Mesenchymal stem cell (in vitro differentiated cells and primary cell): ENCODE data around the gene GFY. TPM values are rescaled to one million over a fixed set of nuclear protein-coding genes. Genes with fewer than 3 reads are reported as not detected.

Source experiments
- DNase-seq: peaks from one replicate; pipeline ENCODE4 v3.0.0-alpha.2; 2013
- H2AFZ ChIP-seq: one replicate; pipeline ENCODE4 v1.6.1; 2013; ENCODE audit warnings: low read depth, mild to moderate bottlenecking, control low read depth, inconsistent platforms, low read length, moderate library complexity
- H2AK5ac ChIP-seq: 2 replicates; pipeline ENCODE4 v1.6.1; 2013; ENCODE audit warnings: low read length, moderate library complexity, mild to moderate bottlenecking, inconsistent platforms; ENCODE audit not compliant: severe bottlenecking
- H2BK120ac ChIP-seq: one replicate; pipeline ENCODE4 v1.6.1; 2013; ENCODE audit warnings: low read depth, mild to moderate bottlenecking, inconsistent platforms, low read length, moderate library complexity
- H2BK12ac ChIP-seq, 2 experiments: one replicate each; pipeline ENCODE4 v1.6.1; 2013; ENCODE audit warnings: inconsistent platforms in 2 of 2, low read length in 2 of 2, mild to moderate bottlenecking in 2 of 2, moderate library complexity in 2 of 2, control low read depth in 1 of 2
- H2BK15ac ChIP-seq: one replicate; pipeline ENCODE4 v1.6.1; 2013; ENCODE audit warnings: mild to moderate bottlenecking, low read depth, inconsistent platforms; ENCODE audit not compliant: poor library complexity, severe bottlenecking
- H2BK5ac ChIP-seq: 2 replicates; pipeline ENCODE4 v1.6.1; 2013; ENCODE audit warnings: low read depth, mild to moderate bottlenecking, low read length, control low read depth, inconsistent platforms; ENCODE audit not compliant: poor library complexity, severe bottlenecking
- H3K14ac ChIP-seq, 2 experiments: one replicate each; pipeline ENCODE4 v1.6.1; 2013; ENCODE audit warnings: inconsistent platforms in 2 of 2, low read length in 2 of 2, control low read depth in 1 of 2, mild to moderate bottlenecking in 1 of 2, moderate library complexity in 1 of 2
- H3K18ac ChIP-seq, 2 experiments: one replicate each; pipeline ENCODE4 v1.6.1; 2013; ENCODE audit warnings: inconsistent platforms in 2 of 2, low read length in 2 of 2, control low read depth in 1 of 2, low read depth in 1 of 2, mild to moderate bottlenecking in 1 of 2
- H3K23ac ChIP-seq, 2 experiments: one replicate each; pipeline ENCODE4 v1.6.1; 2013; ENCODE audit warnings: inconsistent platforms in 2 of 2, low read length in 2 of 2, mild to moderate bottlenecking in 2 of 2, moderate library complexity in 2 of 2, control low read depth in 1 of 2
- H3K27ac ChIP-seq: 2 replicates; pipeline ENCODE4 v1.5.1; 2013; ENCODE audit warnings: mild to moderate bottlenecking, moderate library complexity, low read length, control low read depth, inconsistent platforms; ENCODE audit not compliant: poor library complexity, severe bottlenecking
- H3K27me3 ChIP-seq, 2 experiments: 2 replicates each; pipeline versions ENCODE4 v1.6.1 to v1.7.0; 2013; ENCODE audit warnings: low read length in 2 of 2, mild to moderate bottlenecking in 2 of 2, moderate library complexity in 2 of 2, control low read depth in 1 of 2, inconsistent platforms in 1 of 2; ENCODE audit not compliant: control insufficient read depth in 1 of 2, insufficient read depth in 1 of 2
- H3K36me3 ChIP-seq, 2 experiments: 2 replicates each; pipeline versions ENCODE4 v1.6.1 to v1.7.0; 2013; ENCODE audit warnings: low read length in 2 of 2, control low read depth in 1 of 2, inconsistent platforms in 1 of 2, low read depth in 1 of 2, mild to moderate bottlenecking in 1 of 2; ENCODE audit not compliant: insufficient read depth in 2 of 2, control insufficient read depth in 1 of 2
- H3K4ac ChIP-seq, 2 experiments: one replicate each; pipeline ENCODE4 v1.6.1; 2013; ENCODE audit warnings: inconsistent platforms in 2 of 2, low read length in 2 of 2, mild to moderate bottlenecking in 2 of 2, moderate library complexity in 2 of 2, control low read depth in 1 of 2, low read depth in 1 of 2
- H3K4me1 ChIP-seq: 2 replicates; pipeline ENCODE4 v1.6.1; 2013; ENCODE audit warnings: low read depth, low read length, control low read depth; ENCODE audit not compliant: control insufficient read depth, insufficient read depth
- H3K4me2 ChIP-seq: 2 replicates; pipeline ENCODE4 v1.6.1; 2013; ENCODE audit warnings: low read length, mild to moderate bottlenecking, inconsistent platforms; ENCODE audit not compliant: poor library complexity, severe bottlenecking
- H3K4me3 ChIP-seq, 2 experiments: 2 replicates each; pipeline versions ENCODE4 v1.5.1 to v1.7.0; 2013; ENCODE audit warnings: low read length in 2 of 2, mild to moderate bottlenecking in 2 of 2, control low read depth in 1 of 2, low read depth in 1 of 2; ENCODE audit not compliant: insufficient read depth in 1 of 2
- H3K79me1 ChIP-seq: replicated peaks from 2 replicates; pipeline ENCODE4 v1.6.1; 2013; ENCODE audit warnings: mild to moderate bottlenecking, control low read depth, low read length, inconsistent platforms; ENCODE audit not compliant: poor library complexity, severe bottlenecking
- H3K9ac ChIP-seq: 2 replicates; pipeline ENCODE4 v1.7.0; 2013; ENCODE audit warnings: mild to moderate bottlenecking, low read length, moderate library complexity
- H3K9me3 ChIP-seq: 2 replicates; pipeline ENCODE4 v1.7.0; 2013; ENCODE audit warnings: mild to moderate bottlenecking, low read length; ENCODE audit not compliant: control insufficient read depth
- H4K8ac ChIP-seq: one replicate; pipeline ENCODE4 v1.6.1; 2013; ENCODE audit warnings: inconsistent platforms, mild to moderate bottlenecking, low read length, moderate library complexity
- H4K91ac ChIP-seq: one replicate; pipeline ENCODE4 v1.6.1; 2013; ENCODE audit warnings: mild to moderate bottlenecking, low read length, inconsistent platforms
- WGBS: methylation state at CpG from one replicate; pipeline ENCODE4 v1.1.7; 2013; ENCODE audit warnings: mixed read lengths; 5-methylcytosine and 5-hydroxymethylcytosine counted together
- polyA plus RNA-seq, 2 experiments: library from polyadenylated mRNA; stranded (reverse); fragments of 200-250 nt; gene quantifications; one replicate each; pipeline ENCODE4 v1.2.3, GENCODE V29; 2013

The GFY gene, protein sequence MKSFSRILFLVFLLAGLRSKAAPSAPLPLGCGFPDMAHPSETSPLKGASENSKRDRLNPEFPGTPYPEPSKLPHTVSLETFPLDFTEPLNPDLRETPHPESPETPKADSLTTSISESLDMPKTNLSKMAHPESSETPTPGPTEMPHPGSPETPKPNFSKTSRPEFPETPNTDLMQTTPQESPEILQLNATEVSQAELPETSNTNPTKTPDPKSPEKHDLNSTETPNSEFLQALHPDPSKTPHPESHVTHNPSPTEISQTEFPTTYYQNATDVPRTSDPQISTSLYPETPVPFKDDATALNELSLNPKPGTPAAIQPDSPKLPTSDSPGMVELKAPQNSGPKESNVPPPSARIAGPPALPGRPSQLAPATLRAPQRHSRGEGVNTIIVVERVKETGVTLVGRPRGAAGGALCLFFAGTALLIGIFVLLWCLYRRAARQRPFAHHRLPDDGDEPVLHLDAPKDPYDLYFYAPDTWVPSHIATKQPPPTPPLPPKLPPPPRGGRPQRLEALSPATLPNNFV
- not detected for polyA plus RNA-seq (2013, experiment 1 of 2)
- not detected for polyA plus RNA-seq (2013, experiment 2 of 2)

DNA sequence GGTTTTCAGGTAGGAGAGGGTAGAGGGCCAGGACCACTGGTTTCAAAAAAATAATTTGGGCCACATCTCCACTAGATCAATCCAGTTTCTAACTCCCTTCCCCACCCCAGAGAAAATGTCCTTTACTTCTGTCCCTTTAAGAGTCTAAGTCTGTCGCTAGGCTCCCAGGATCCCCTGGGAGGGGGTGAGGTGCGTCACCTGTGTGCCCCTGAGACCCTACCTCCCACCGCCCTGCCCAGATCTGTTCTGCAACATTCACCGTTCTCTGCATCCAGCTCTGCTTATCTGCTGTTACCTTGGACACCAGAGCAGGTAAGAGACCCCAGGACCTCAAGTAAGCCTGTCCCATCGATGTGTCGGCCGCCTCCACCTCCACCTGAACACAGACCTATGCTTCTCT lies at the start of gene GFY:
Gene GFY (plus strand): TSS at position 211 of the 400 bp plus-strand sequence. CDS start 1,043 bp downstream, outside the sequence.
- Histone ChIP-seq H2AK5ac (no peak within 1 kb of the TSS), H3K23ac (no peak within 1 kb of the TSS), H2AFZ (no peak within 1 kb of the TSS), H3K4ac (no peak within 1 kb of the TSS), H2BK120ac (no peak within 1 kb of the TSS), H3K4me1 (peaks cover 22% of the 10 kb centered on the region), H3K9ac (no peak within 1 kb of the TSS), H4K91ac (no peak within 1 kb of the TSS), H2BK12ac (no peak within 1 kb of the TSS), H3K14ac (no peak within 1 kb of the TSS), H2BK5ac (no peak within 1 kb of the TSS), H3K18ac (no peak within 1 kb of the TSS), H3K4me2 (no peak within 1 kb of the TSS), H4K8ac (no peak within 1 kb of the TSS), H2BK15ac (no peak within 1 kb of the TSS), H3K27me3 (peaks cover 95 to 100% of the 10 kb centered on the region in 2 experiments), H3K9me3 (no peaks in the 10 kb centered on the region), H3K79me1 (no peaks in the 10 kb centered on the region), H3K36me3 (no peaks in the 10 kb centered on the region), H3K4me3 (no peak within 1 kb of the TSS), H3K27ac (no peak within 1 kb of the TSS)
- WGBS: 42% methylated on average over 7 of the region's 7 CpGs
- DNase-seq: no peak

DNA sequence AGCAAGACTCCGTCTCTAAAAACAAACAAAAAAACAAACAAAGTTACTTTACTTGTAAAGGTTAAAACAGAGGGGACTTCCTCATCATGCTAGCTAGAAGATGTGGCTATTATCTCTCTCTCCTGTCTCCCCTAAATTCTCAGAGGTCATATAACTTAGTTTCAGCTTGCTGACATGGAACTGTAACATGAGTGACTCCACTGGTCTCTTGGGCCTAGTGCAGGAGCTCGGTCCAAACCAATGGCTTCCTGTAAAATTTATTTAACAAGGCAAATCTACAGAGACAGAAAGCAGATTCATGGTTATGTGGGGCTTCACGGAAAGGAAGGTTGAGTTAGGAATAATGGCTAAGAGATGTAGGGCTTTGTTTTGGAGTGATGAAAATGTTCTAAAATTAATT lies 46.7 kb upstream of the GFY start:
- no peak overlapping the region for H3K4me3 ChIP-seq
- no peak overlapping the region for H2BK15ac ChIP-seq
- H4K8ac ChIP-seq: no peak overlapping the region
- no peak overlapping the region for H3K4ac ChIP-seq
- no peak overlapping the region for H3K14ac ChIP-seq
- H3K9me3 ChIP-seq: peaks cover 17% of the 10 kb centered on the region
- WGBS: 62% methylated on average over 3 of the region's 3 CpGs
- H2AK5ac ChIP-seq: no peak overlapping the region
- H2AFZ ChIP-seq: no peak overlapping the region
- H4K91ac ChIP-seq: no peak overlapping the region
- no peak overlapping the region for H3K27ac ChIP-seq
- H3K27me3 ChIP-seq: peaks cover 11 to 14% of the 10 kb centered on the region in 2 experiments
- H3K23ac ChIP-seq: no peak overlapping the region
- no peaks in the 10 kb centered on the region for H3K4me1 ChIP-seq
- H3K9ac ChIP-seq: no peak overlapping the region
- H2BK5ac ChIP-seq: no peak overlapping the region
- DNase-seq: no peak
- H3K4me2 ChIP-seq: no peak overlapping the region
- no peak overlapping the region for H2BK120ac ChIP-seq
- no peak overlapping the region for H2BK12ac ChIP-seq
- no peak overlapping the region for H3K18ac ChIP-seq
- no peaks in the 10 kb centered on the region for H3K36me3 ChIP-seq
- no peaks in the 10 kb centered on the region for H3K79me1 ChIP-seq

DNA sequence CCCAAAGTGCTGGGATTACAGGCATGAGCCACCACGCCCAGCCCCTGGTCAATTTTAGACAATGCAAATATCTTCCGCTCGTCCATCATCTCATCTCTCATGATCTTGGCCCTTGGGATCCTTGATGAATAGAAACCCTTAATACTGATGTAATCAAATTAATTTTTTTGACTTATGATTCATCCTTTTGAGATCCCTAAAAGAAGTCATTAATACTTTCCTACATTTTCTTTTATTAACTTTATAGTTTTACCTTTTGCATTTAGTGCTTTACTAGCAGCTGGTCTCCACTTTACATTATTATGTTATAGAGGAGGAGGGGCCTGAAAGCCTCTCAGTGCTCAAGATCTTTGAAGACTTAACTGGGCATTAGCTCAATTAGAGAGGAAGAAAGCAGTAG lies 44.8 kb upstream of the GFY start:
- no peak overlapping the region for H3K18ac ChIP-seq

DNA sequence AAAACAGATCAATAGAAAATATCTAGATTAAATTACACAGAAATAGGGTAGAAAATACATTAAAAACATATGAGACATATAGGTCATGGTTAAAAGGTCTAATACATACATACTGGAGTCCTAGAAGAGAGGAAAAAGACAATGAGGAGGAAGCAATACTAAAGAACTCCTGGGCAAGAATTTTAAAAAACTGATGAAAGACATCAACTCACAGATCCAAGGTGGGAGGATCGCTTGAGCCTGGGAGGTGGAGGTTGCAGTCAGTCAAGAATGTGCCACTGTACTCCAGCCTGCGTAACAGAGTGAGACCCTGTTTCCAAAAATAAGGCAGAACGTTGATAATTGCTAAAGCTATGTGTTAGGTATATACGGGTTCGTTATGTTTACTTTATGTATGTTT lies 42.5 kb upstream of the GFY start:
- no peak overlapping the region for H2BK5ac ChIP-seq
- no peaks in the 10 kb centered on the region for H3K4me1 ChIP-seq
- peaks cover 22% of the 10 kb centered on the region for H3K9me3 ChIP-seq
- no peak overlapping the region for H4K91ac ChIP-seq
- no peak overlapping the region for H2BK120ac ChIP-seq
- WGBS: 91% methylated on average over 2 of the region's 5 CpGs
- DNase-seq: no peak
- H3K79me1 ChIP-seq: no peaks in the 10 kb centered on the region
- no peak overlapping the region for H2AFZ ChIP-seq
- H2BK12ac ChIP-seq: no peak overlapping the region
- no peak overlapping the region for H2BK15ac ChIP-seq
- no peak overlapping the region for H3K4me2 ChIP-seq
- no peak overlapping the region for H3K23ac ChIP-seq
- H3K18ac ChIP-seq: no peak overlapping the region
- H3K4ac ChIP-seq: no peak overlapping the region
- H3K9ac ChIP-seq: no peak overlapping the region
- H3K27ac ChIP-seq: no peak overlapping the region
- H3K36me3 ChIP-seq: no peaks in the 10 kb centered on the region
- H2AK5ac ChIP-seq: no peak overlapping the region
- peak overlapping the region in 1 of 2 experiments; percentile 33 for H3K4me3 ChIP-seq
- H3K14ac ChIP-seq: no peak overlapping the region
- H3K27me3 ChIP-seq: peaks cover 0 to 3% of the 10 kb centered on the region in 2 experiments
- H4K8ac ChIP-seq: no peak overlapping the region

More for the DNA sequence above, 44.8 kb upstream of the GFY start:
- H3K79me1 ChIP-seq: no peaks in the 10 kb centered on the region
- 71% methylated on average over 1 of the region's 3 CpGs for whole genome bisulfite sequencing
- H2AFZ ChIP-seq: no peak overlapping the region
- no peak overlapping the region for H4K91ac ChIP-seq
- no peak overlapping the region for H3K4ac ChIP-seq
- H3K23ac ChIP-seq: no peak overlapping the region
- H3K9me3 ChIP-seq: peaks cover 22% of the 10 kb centered on the region
- no peak overlapping the region for H2BK120ac ChIP-seq
- H2BK15ac ChIP-seq: no peak overlapping the region
- no peak overlapping the region for H3K4me3 ChIP-seq
- no peaks in the 10 kb centered on the region for H3K4me1 ChIP-seq
- H2BK5ac ChIP-seq: no peak overlapping the region
- no peak overlapping the region for H3K14ac ChIP-seq
- peaks cover 9 to 10% of the 10 kb centered on the region in 2 experiments for H3K27me3 ChIP-seq
- no peak overlapping the region for H3K27ac ChIP-seq
- no peaks in the 10 kb centered on the region for H3K36me3 ChIP-seq
- no peak for DNase-seq
- H4K8ac ChIP-seq: no peak overlapping the region
- no peak overlapping the region for H3K9ac ChIP-seq
- H2AK5ac ChIP-seq: no peak overlapping the region
- no peak overlapping the region for H3K4me2 ChIP-seq
- no peak overlapping the region for H2BK12ac ChIP-seq
